SU-DHL-6 (cell line): ENCODE results near the gene KANK2.

Experiments
- H2AFZ ChIP-seq: fragments of 200-600 bp; sonication (generic); 2 replicates; pipeline ENCODE4 v1.6.1; 2014; ENCODE audit warnings: low read depth, mild to moderate bottlenecking, moderate library complexity, mixed read lengths, antibody characterized with exemption, low read length; ENCODE audit not compliant: severe bottlenecking
- H3F3A ChIP-seq: fragments of 200-600 bp; shearing (Covaris generic); 2 replicates; pipeline ENCODE4 v1.6.0; 2016; ENCODE audit warnings: antibody characterized with exemption, mild to moderate bottlenecking; ENCODE audit not compliant: insufficient read depth
- H3K27ac ChIP-seq: fragments of 200-600 bp; sonication (generic); 2 replicates; pipeline ENCODE4 v1.5.1; 2016; ENCODE audit warnings: low read depth, mild to moderate bottlenecking, low read length, moderate library complexity, mixed read lengths
- H3K27me3 ChIP-seq: fragments of 200-600 bp; sonication (generic), shearing (Covaris generic); 2 replicates; pipeline ENCODE4 v1.6.0; 2014; ENCODE audit warnings: mild to moderate bottlenecking, low read length
- H3K36me3 ChIP-seq: fragments of 200-600 bp; sonication (generic); 2 replicates; pipeline ENCODE4 v1.6.1; 2014; ENCODE audit warnings: mild to moderate bottlenecking, low read length, mixed read lengths
- H3K4me2 ChIP-seq: fragments of 300-600, 200-600 bp; shearing (Covaris generic), sonication (generic); 2 replicates; pipeline ENCODE4 v1.6.0; 2014; ENCODE audit warnings: low read length, low read depth, mild to moderate bottlenecking; ENCODE audit not compliant: poor library complexity, severe bottlenecking
- H3K4me3 ChIP-seq: fragments of 200-600 bp; sonication (generic); 2 replicates; pipeline ENCODE4 v1.5.1; 2014; ENCODE audit warnings: antibody characterized with exemption, low read length, mild to moderate bottlenecking, mixed read lengths; ENCODE audit not compliant: insufficient read depth, poor library complexity, severe bottlenecking
- H3K79me2 ChIP-seq: fragments of 200-600 bp; sonication (generic); 2 replicates; pipeline ENCODE4 v1.6.1; 2014; ENCODE audit warnings: mild to moderate bottlenecking, low read length, moderate library complexity; ENCODE audit not compliant: insufficient read depth
- H3K9ac ChIP-seq: fragments of 200-600 bp; sonication (generic); 2 replicates; pipeline ENCODE4 v1.7.0; 2014; ENCODE audit warnings: mild to moderate bottlenecking, low read length
- H3K9me2 ChIP-seq: fragments of 200-600 bp; sonication (generic); replicated peaks from 2 replicates; pipeline ENCODE4 v1.6.1; 2014; ENCODE audit warnings: low read length; ENCODE audit not compliant: insufficient read depth
- H3K9me3 ChIP-seq: fragments of 200-600 bp; sonication (generic); 2 replicates; pipeline ENCODE4 v1.6.1; 2014; ENCODE audit warnings: low read length, mixed read lengths; ENCODE audit not compliant: insufficient read depth
- H4K20me1 ChIP-seq: fragments of 200-600 bp; sonication (generic); 2 replicates; pipeline ENCODE4 v1.6.1; 2014; ENCODE audit warnings: low read depth, mild to moderate bottlenecking, antibody characterized with exemption, low read length, moderate library complexity, mixed read lengths
- EZH2phosphoT487 ChIP-seq: fragments of 200-600 bp; sonication (generic), shearing (Covaris generic); conservative IDR thresholded peaks from 2 replicates; pipeline ENCODE4 v1.6.1; 2018; ENCODE audit warnings: mild to moderate bottlenecking, antibody characterized with exemption, low read length, moderate library complexity, mixed read lengths
- TF ChIP-seq, protein P1 (sequence below): fragments of 200-600 bp; sonication (generic); IDR thresholded peaks from one replicate; pipeline ENCODE4 v1.5.1; 2017; ENCODE audit warnings: antibody characterized with exemption, mild to moderate bottlenecking, low read length, moderate library complexity; ENCODE audit not compliant: insufficient read depth, poor library complexity, severe bottlenecking

Gene KANK2

DNA sequence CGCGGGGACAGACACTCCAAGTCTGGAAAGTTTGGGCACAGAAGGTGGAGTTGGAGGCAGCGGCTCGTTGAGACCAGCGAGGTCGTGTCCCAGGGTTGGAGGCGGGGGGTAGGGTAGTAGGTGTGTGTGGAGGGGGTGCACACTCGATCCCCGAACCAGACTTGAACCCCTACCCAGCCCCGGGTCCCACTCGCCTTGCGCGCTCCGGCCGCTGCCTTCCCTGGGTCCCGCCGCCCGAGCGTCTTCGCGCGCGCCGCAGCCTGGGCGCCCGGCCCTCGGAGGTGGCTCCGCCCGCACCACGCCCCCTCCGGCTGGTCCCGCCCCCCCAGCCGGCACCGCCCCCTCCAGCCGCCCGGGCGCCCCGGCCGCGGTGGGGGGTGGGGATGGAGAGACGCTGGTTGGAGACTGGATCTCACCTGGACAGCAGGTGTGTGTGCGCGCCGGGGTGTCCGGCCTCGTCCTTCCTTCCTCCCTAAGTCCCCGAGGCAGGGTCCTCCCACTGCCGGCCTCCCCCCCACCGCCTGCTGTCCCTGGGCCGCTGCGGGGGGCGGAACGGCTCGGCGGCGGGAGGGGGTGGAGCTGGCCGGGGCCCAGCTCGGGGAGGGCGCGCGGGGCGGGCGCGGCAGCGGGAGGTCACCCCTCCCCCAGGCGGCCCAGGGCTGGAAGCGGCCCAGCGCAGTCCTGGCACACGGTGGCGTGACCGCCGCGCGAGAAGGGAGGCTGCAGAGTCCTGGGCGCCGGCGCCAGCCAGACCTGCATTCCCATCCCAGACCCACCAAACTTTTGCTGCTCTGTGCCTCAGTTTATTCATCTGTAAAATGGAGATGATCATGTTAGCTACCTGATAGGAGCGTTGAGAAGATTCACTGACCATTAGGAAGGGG, at the start of gene KANK2:
TSS of gene KANK2 (minus strand) at position 255 of the 884 bp plus-strand sequence. CDS start 3,034 bp downstream, outside the sequence.
- H3K27ac ChIP-seq: peak within 1 kb of the TSS; percentile 44; the same call in 1 of the 2 replicates
- H3K9me3 ChIP-seq: no peaks in the 10 kb centered on the region
- peak within 1 kb of the TSS; percentile 77 for H3K9ac ChIP-seq
- peak within 1 kb of the TSS; percentile 75 for H3K4me2 ChIP-seq
- H3F3A ChIP-seq: 0 out of 2 replicates have a peak, but pooled peaks cover 4% of the 10 kb centered on the region
- H4K20me1 ChIP-seq: no peaks in the 10 kb centered on the region
- H3K27me3 ChIP-seq: no peaks in the 10 kb centered on the region
- no peaks in the 10 kb centered on the region for H3K36me3 ChIP-seq
- TF ChIP-seq, protein P1, sequence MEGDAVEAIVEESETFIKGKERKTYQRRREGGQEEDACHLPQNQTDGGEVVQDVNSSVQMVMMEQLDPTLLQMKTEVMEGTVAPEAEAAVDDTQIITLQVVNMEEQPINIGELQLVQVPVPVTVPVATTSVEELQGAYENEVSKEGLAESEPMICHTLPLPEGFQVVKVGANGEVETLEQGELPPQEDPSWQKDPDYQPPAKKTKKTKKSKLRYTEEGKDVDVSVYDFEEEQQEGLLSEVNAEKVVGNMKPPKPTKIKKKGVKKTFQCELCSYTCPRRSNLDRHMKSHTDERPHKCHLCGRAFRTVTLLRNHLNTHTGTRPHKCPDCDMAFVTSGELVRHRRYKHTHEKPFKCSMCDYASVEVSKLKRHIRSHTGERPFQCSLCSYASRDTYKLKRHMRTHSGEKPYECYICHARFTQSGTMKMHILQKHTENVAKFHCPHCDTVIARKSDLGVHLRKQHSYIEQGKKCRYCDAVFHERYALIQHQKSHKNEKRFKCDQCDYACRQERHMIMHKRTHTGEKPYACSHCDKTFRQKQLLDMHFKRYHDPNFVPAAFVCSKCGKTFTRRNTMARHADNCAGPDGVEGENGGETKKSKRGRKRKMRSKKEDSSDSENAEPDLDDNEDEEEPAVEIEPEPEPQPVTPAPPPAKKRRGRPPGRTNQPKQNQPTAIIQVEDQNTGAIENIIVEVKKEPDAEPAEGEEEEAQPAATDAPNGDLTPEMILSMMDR: no peak
- TF ChIP-seq EZH2phosphoT487: no peak
- peak within 1 kb of the TSS; percentile 90 for H2AFZ ChIP-seq
- H3K9me2 ChIP-seq: no peaks in the 10 kb centered on the region
- H3K4me3 ChIP-seq: peak within 1 kb of the TSS; percentile 76
- H3K79me2 ChIP-seq: no peaks in the 10 kb centered on the region

DNA sequence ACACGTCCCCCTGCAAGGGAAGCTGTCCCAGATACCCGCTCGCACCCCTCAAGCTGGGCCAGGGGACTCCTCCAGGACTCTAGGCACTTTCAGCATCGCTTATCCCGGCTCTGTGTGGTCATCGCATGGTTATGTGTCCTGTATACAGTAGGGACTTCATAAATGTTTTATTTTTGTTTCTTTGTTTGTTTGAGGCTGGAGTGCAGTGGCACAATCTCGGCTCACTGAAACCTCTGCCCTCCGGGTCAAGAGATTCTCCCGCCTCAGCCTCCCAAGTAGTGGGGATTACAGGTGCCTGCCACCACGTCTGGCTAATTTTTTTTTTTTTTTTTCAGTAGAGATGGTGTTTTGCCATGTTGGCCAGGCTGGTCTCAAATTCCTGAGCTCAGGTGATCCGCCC, 49.6 kb upstream of the KANK2 start:
- H3K27ac ChIP-seq: no peak overlapping the region
- no peaks in the 10 kb centered on the region for H3K36me3 ChIP-seq
- H3K4me2 ChIP-seq: no peak overlapping the region
- H4K20me1 ChIP-seq: no peaks in the 10 kb centered on the region
- H3K9me3 ChIP-seq: no peaks in the 10 kb centered on the region
- TF ChIP-seq EZH2phosphoT487: no peak
- TF ChIP-seq, protein P1: no peak
- H3K4me3 ChIP-seq: no peak overlapping the region
- H2AFZ ChIP-seq: no peak overlapping the region
- H3K9me2 ChIP-seq: no peaks in the 10 kb centered on the region
- H3K27me3 ChIP-seq: no peaks in the 10 kb centered on the region
- no peak overlapping the region for H3K9ac ChIP-seq
- no peaks in the 10 kb centered on the region for H3K79me2 ChIP-seq
- H3F3A ChIP-seq: no peaks in the 10 kb centered on the region

DNA sequence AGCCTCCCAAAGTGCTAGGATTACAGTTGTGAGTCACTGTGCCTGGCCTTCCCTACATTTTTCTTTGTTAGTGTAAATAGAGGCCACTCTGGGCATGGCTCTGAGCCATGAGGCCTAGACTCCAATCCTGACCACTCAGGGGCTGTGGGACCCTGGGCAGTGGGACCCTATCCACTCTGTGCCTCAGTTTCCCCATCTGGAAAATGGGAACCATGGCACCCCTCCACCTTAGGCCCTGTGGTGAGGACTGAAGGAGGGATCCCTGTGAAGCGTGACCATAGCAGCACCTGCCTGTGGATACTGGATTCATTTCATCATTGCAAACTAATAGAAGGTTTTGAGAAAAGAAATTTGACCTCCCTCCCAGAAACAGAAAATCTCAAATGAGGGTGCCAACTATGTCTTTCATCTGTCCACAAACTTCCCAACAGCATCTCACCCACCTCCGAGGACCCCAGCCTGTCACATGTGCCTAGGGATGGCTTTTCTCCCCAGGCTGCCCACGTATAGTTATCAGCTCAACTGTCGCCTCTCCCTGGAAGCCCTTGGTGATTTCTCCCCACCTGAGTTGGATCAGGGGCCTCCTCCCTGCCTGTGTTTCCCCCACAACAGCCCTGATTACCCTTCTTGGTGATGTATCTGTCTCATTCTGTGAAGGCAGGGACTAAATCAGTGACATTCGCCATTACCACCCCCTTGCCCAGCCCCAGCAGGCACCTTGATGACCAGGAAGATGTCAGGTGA, 47.7 kb upstream of the KANK2 start:
- Histone ChIP-seq H3K9ac (no peak overlapping the region), H2AFZ (no peak overlapping the region), H3K79me2 (no peaks in the 10 kb centered on the region), H3K27ac (no peak overlapping the region), H3K4me2 (no peak overlapping the region), H3F3A (no peaks in the 10 kb centered on the region), H3K9me2 (no peaks in the 10 kb centered on the region), H3K36me3 (no peaks in the 10 kb centered on the region), H4K20me1 (no peaks in the 10 kb centered on the region), H3K27me3 (no peaks in the 10 kb centered on the region), H3K9me3 (no peaks in the 10 kb centered on the region), H3K4me3 (no peak overlapping the region)
- TF ChIP-seq, protein P1: no peak
- no peak for TF ChIP-seq EZH2phosphoT487
